Measurements from ENCODE around the gene NFILZ.
"Not testable (repeated sequence)": the region's sequence is repeated elsewhere in the genome, so short reads cannot be mapped to it uniquely, and the experiment has no call there.

DNA sequence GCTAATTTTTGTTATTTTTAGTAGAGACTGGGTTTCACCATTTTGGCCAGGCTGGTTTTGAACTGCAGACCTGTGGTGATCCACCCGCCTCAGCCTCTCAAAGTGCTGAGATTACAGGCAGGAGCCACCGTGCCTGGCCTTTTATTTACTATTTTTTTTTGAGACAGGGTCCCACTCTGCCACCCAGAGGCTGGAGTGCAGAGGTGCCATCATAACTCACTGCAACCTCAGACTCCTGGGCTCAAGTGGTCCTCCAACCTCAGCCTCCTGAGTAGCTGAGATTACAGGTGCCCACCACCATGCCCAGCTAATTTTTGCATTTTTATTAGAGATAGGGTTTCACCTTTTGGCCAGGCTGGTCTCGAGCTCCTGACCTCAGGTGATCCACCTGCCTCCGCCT lies 7.5 kb upstream of the NFILZ start:
- TF ChIP-seq, protein P1, sequence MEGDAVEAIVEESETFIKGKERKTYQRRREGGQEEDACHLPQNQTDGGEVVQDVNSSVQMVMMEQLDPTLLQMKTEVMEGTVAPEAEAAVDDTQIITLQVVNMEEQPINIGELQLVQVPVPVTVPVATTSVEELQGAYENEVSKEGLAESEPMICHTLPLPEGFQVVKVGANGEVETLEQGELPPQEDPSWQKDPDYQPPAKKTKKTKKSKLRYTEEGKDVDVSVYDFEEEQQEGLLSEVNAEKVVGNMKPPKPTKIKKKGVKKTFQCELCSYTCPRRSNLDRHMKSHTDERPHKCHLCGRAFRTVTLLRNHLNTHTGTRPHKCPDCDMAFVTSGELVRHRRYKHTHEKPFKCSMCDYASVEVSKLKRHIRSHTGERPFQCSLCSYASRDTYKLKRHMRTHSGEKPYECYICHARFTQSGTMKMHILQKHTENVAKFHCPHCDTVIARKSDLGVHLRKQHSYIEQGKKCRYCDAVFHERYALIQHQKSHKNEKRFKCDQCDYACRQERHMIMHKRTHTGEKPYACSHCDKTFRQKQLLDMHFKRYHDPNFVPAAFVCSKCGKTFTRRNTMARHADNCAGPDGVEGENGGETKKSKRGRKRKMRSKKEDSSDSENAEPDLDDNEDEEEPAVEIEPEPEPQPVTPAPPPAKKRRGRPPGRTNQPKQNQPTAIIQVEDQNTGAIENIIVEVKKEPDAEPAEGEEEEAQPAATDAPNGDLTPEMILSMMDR (IDR thresholded peaks at IDR 0.05): not testable (repeated sequence)
- not testable (repeated sequence) for TF ChIP-seq POLR2AphosphoS5, EP300, POLR2A (IDR thresholded peaks at IDR 0.05)
